ENCODE results near the gene OCA2. TPM values are rescaled to one million over a fixed set of nuclear protein-coding genes. Genes with fewer than 3 reads are reported as not detected.

The OCA2 gene
- total RNA-seq, 1 experiment from 2014 or later, result 0.31 TPM

- Histone ChIP-seq H3K4ac (ENCODE audit: low read depth, low read length) (no peak overlapping the region), H3K56ac (ENCODE audit: insufficient read length, low read depth, low read length) (no peak overlapping the region), H2AK5ac (ENCODE audit: insufficient read length, low read length) (no peak overlapping the region), H3K27me3 (ENCODE audit: insufficient read depth, low read length) (no peaks in the 10 kb centered on the region), H3K14ac (ENCODE audit: insufficient read depth, low read length) (no peak overlapping the region), H3K79me1 (ENCODE audit: insufficient read depth, low read depth, low read length, poor library complexity, severe bottlenecking) (no peaks in the 10 kb centered on the region), H3K23me2 (ENCODE audit: insufficient read length, low read depth, low read length, poor library complexity, severe bottlenecking) (no peaks in the 10 kb centered on the region), H2BK20ac (ENCODE audit: low read depth, low read length, poor library complexity, severe bottlenecking) (no peak overlapping the region), H3K9ac (ENCODE audit: extremely low read depth, insufficient read length, low read length) (no peak overlapping the region), H2BK15ac (ENCODE audit: low read depth, low read length) (no peak overlapping the region), H3K23ac (ENCODE audit: insufficient read length, low read depth, low read length) (no peak overlapping the region), H2BK12ac (ENCODE audit: insufficient read length, low read depth, low read length) (no peak overlapping the region), H3K18ac (ENCODE audit: insufficient read length, low read depth, low read length) (no peak overlapping the region), H4K8ac (replicated peaks; ENCODE audit: insufficient read length, low read depth, low read length) (no peak overlapping the region), H4K5ac (ENCODE audit: insufficient read length, low read depth, low read length) (no peak overlapping the region), H2AFZ (ENCODE audit: low read length) (no peak overlapping the region), H3K4me2 (ENCODE audit: insufficient read depth, insufficient read length, low read length) (no peak overlapping the region), H3T11ph (ENCODE audit: low read length) (no peak overlapping the region), H2BK120ac (ENCODE audit: low read depth, low read length, poor library complexity, severe bottlenecking) (no peak overlapping the region), H3K27ac (ENCODE audit: insufficient read length, low read depth, low read length) (no peak overlapping the region), H3K9me3 (ENCODE audit: control insufficient read depth, low read depth, low read length) (no peaks in the 10 kb centered on the region), H3K4me1 (ENCODE audit: insufficient read depth, low read length) (no peaks in the 10 kb centered on the region), H4K20me1 (ENCODE audit: control insufficient read depth, insufficient read depth, insufficient read length) (no peaks in the 10 kb centered on the region), H4K91ac (ENCODE audit: insufficient read length, low read depth, low read length) (no peak overlapping the region), H2BK5ac (ENCODE audit: insufficient read length, low read length) (no peak overlapping the region), H3K79me2 (ENCODE audit: insufficient read depth, low read length) (no peaks in the 10 kb centered on the region)
- TF ChIP-seq, protein P1, sequence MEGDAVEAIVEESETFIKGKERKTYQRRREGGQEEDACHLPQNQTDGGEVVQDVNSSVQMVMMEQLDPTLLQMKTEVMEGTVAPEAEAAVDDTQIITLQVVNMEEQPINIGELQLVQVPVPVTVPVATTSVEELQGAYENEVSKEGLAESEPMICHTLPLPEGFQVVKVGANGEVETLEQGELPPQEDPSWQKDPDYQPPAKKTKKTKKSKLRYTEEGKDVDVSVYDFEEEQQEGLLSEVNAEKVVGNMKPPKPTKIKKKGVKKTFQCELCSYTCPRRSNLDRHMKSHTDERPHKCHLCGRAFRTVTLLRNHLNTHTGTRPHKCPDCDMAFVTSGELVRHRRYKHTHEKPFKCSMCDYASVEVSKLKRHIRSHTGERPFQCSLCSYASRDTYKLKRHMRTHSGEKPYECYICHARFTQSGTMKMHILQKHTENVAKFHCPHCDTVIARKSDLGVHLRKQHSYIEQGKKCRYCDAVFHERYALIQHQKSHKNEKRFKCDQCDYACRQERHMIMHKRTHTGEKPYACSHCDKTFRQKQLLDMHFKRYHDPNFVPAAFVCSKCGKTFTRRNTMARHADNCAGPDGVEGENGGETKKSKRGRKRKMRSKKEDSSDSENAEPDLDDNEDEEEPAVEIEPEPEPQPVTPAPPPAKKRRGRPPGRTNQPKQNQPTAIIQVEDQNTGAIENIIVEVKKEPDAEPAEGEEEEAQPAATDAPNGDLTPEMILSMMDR (conservative IDR thresholded peaks at IDR 0.05), result no peak
- Mint-ChIP-seq H3K27me3 (ENCODE audit: low read depth) (peaks cover 5% of the 10 kb centered on the region; the same call in 1 of the 2 replicates), H3K4me3 (no peak overlapping the region), H3K36me3 (ENCODE audit: insufficient read depth in 1 of 3, low read depth in 3 of 3) (peaks cover 0 to 5% (median 0%) of the 10 kb centered on the region in 3 experiments; a peak in 1 of 7 replicates), H3K9me3 (peaks cover 0 to 2% of the 10 kb centered on the region in 2 experiments; a peak in 1 of 5 replicates), H3K4me1 (peaks cover 0 to 3% of the 10 kb centered on the region in 2 experiments; a peak in 3 of 4 replicates), H3K27ac (no peak overlapping the region)
- DNase-seq, result no peak
- WGBS (ENCODE audit: extremely low coverage, insufficient read length, low lambda C conversion rate), result no CpG with 5 or more reads among the region's 30 CpGs
These were observed 294.4 kb downstream of the OCA2 start for GRCh38 chr15:27804569-27805260.

Data from H9 (cell line).